Neural progenitor cell (in vitro differentiated cells): ENCODE measurements around the gene PGAP1. TPM values are rescaled to one million over a fixed set of nuclear protein-coding genes. Genes with fewer than 3 reads are reported as not detected.

Experiments
- DNase-seq: peaks from one replicate; pipeline ENCODE4 v3.0.0-alpha.2; 2016; ENCODE audit warnings: low spot score
- H2AFZ ChIP-seq: fragments of 200-600 bp; sonication (generic); replicated peaks from 2 replicates; pipeline ENCODE4 v1.6.1; 2016; ENCODE audit warnings: antibody characterized with exemption
- H3F3A ChIP-seq: fragments of 200-600 bp; sonication (generic); 2 replicates; pipeline ENCODE4 v1.6.1; 2016; ENCODE audit warnings: antibody characterized with exemption, low read depth
- H3K27ac ChIP-seq: fragments of 200-600 bp; sonication (generic); 2 replicates; pipeline ENCODE4 v1.5.1; 2016; ENCODE audit warnings: mild to moderate bottlenecking
- H3K27me3 ChIP-seq: fragments of 200-600 bp; sonication (generic); 2 replicates; pipeline ENCODE4 v1.6.1; 2016; ENCODE audit warnings: mild to moderate bottlenecking, moderate library complexity
- H3K36me3 ChIP-seq: fragments of 200-600 bp; sonication (generic); 2 replicates; pipeline ENCODE4 v1.5.1; 2016
- H3K4me1 ChIP-seq: fragments of 200-600 bp; sonication (generic); 2 replicates; pipeline ENCODE4 v1.6.1; 2016; ENCODE audit warnings: mixed run types
- H3K4me2 ChIP-seq: fragments of 200-600 bp; sonication (generic); 2 replicates; pipeline ENCODE4 v1.6.1; 2016
- H3K4me3 ChIP-seq: fragments of 200-600 bp; sonication (generic); 2 replicates; pipeline ENCODE4 v1.5.1; 2016
- H3K79me2 ChIP-seq: fragments of 200-600 bp; sonication (generic); 2 replicates; pipeline ENCODE4 v1.6.1; 2016; ENCODE audit warnings: low read depth
- H3K9ac ChIP-seq: fragments of 200-600 bp; sonication (generic); 2 replicates; pipeline ENCODE4 v1.6.1; 2016
- H3K9me3 ChIP-seq: fragments of 200-600 bp; sonication (generic); 2 replicates; pipeline ENCODE4 v1.5.1; 2016; ENCODE audit warnings: low read depth
- H4K20me1 ChIP-seq: fragments of 200-600 bp; sonication (generic); 2 replicates; pipeline ENCODE4 v1.6.1; 2016; ENCODE audit warnings: low read depth
- H3K27ac Mint-ChIP-seq: 3 replicates; pipeline ENCODE4 v1.8.0; 2021; ENCODE audit warnings: mixed read lengths
- H3K27me3 Mint-ChIP-seq: 2 replicates; pipeline ENCODE4 v1.8.0; 2022; ENCODE audit warnings: low read depth, mild to moderate bottlenecking, inconsistent platforms, moderate library complexity, mixed read lengths; ENCODE audit not compliant: insufficient read depth
- H3K36me3 Mint-ChIP-seq: 3 replicates; pipeline ENCODE4 v1.8.0; 2021; ENCODE audit warnings: mixed read lengths
- H3K4me1 Mint-ChIP-seq: 3 replicates; pipeline ENCODE4 v1.8.0; 2021; ENCODE audit warnings: mixed read lengths
- H3K4me3 Mint-ChIP-seq: 3 replicates; pipeline ENCODE4 v1.8.0; 2021; ENCODE audit warnings: mild to moderate bottlenecking, moderate library complexity, mixed read lengths
- H3K9me3 Mint-ChIP-seq: 3 replicates; pipeline ENCODE4 v1.8.0; 2020; ENCODE audit warnings: mixed read lengths
- CTCF ChIP-seq: fragments of 200-600 bp; sonication (generic); IDR thresholded peaks from 2 replicates; pipeline ENCODE4 v1.5.1; 2017; ENCODE audit warnings: antibody characterized with exemption, mild to moderate bottlenecking
- EZH2 ChIP-seq: fragments of 200-600 bp; sonication (generic); IDR thresholded peaks from 2 replicates; pipeline ENCODE4 v1.6.1; 2017; ENCODE audit warnings: antibody characterized with exemption, mild to moderate bottlenecking, moderate library complexity
- EZH2phosphoT487 ChIP-seq: fragments of 200-600 bp; sonication (generic); IDR thresholded peaks from 2 replicates; pipeline ENCODE4 v1.6.1; 2017; ENCODE audit warnings: antibody characterized with exemption
- total RNA-seq: library from RNA; depleted of rRNA; stranded (reverse); fragments of >200 nt; gene quantifications from 2 replicates; pipeline ENCODE4 v1.2.3, GENCODE V29; 2015; ENCODE audit warnings: low replicate concordance

PGAP1 gene
- total RNA-seq, 1 donor from 2014 or later: 107 TPM

GRCh38 chr2:196934672-196935071 is 8.2 kb upstream of the PGAP1 start:
- no peak for DNase-seq
- Histone ChIP-seq H3K36me3 (no peaks in the 10 kb centered on the region), H3F3A (no peaks in the 10 kb centered on the region), H3K27ac (no peak overlapping the region), H3K27me3 (no peaks in the 10 kb centered on the region), H3K9me3 (no peaks in the 10 kb centered on the region), H3K4me2 (no peak overlapping the region), H2AFZ (no peak overlapping the region), H4K20me1 (no peaks in the 10 kb centered on the region), H3K79me2 (no peaks in the 10 kb centered on the region), H3K4me3 (no peak overlapping the region), H3K4me1 (peaks cover 20% of the 10 kb centered on the region), H3K9ac (no peak overlapping the region)
- no peak overlapping the region for H3K27ac Mint-ChIP-seq
- H3K4me3 Mint-ChIP-seq: no peak overlapping the region
- no peaks in the 10 kb centered on the region for H3K9me3 Mint-ChIP-seq
- H3K36me3 Mint-ChIP-seq: no peaks in the 10 kb centered on the region
- no peaks in the 10 kb centered on the region for H3K27me3 Mint-ChIP-seq
- TF ChIP-seq CTCF (no peak), EZH2phosphoT487 (no peak), EZH2 (no peak)
- peaks cover 4% of the 10 kb centered on the region for H3K4me1 Mint-ChIP-seq

- Histone ChIP-seq H3K27ac (no peak overlapping the region), H3K36me3 (no peaks in the 10 kb centered on the region), H4K20me1 (no peaks in the 10 kb centered on the region), H3K27me3 (no peaks in the 10 kb centered on the region), H3K9me3 (no peaks in the 10 kb centered on the region), H3K4me2 (no peak overlapping the region), H3K4me1 (peaks cover 30% of the 10 kb centered on the region), H3F3A (peaks cover 18% of the 10 kb centered on the region), H2AFZ (no peak overlapping the region), H3K4me3 (no peak overlapping the region), H3K79me2 (no peaks in the 10 kb centered on the region), H3K9ac (no peak overlapping the region)
- H3K4me3 Mint-ChIP-seq: no peak overlapping the region
- H3K36me3 Mint-ChIP-seq: no peaks in the 10 kb centered on the region
- H3K27ac Mint-ChIP-seq: no peak overlapping the region
- no peak for DNase-seq
- TF ChIP-seq EZH2phosphoT487: no peak
- TF ChIP-seq CTCF: no peak
- no peak for TF ChIP-seq EZH2
- H3K9me3 Mint-ChIP-seq: no peaks in the 10 kb centered on the region
- H3K4me1 Mint-ChIP-seq: peaks cover 12% of the 10 kb centered on the region
- H3K27me3 Mint-ChIP-seq: peaks cover 4% of the 10 kb centered on the region
Measured at GRCh38 chr2:196931555-196931954, 5.0 kb upstream of the PGAP1 start.

GRCh38 chr2:196927376-196928225 is 1.1 kb upstream of the PGAP1 start:
- Histone ChIP-seq H3K4me3 (peak overlapping the region; percentile 92), H3F3A (peaks cover 32% of the 10 kb centered on the region), H2AFZ (peak overlapping the region; percentile 63), H3K9me3 (no peaks in the 10 kb centered on the region), H3K27me3 (no peaks in the 10 kb centered on the region), H3K4me1 (peaks cover 26% of the 10 kb centered on the region), H3K4me2 (peak overlapping the region; percentile 89), H4K20me1 (peaks cover 21% of the 10 kb centered on the region), H3K27ac (peak overlapping the region; percentile 93), H3K36me3 (no peaks in the 10 kb centered on the region), H3K79me2 (peaks cover 38% of the 10 kb centered on the region), H3K9ac (no peak overlapping the region)
- Mint-ChIP-seq H3K27ac (peak overlapping the region; percentile 88), H3K4me1 (peaks cover 19% of the 10 kb centered on the region), H3K4me3 (peak overlapping the region; percentile 99), H3K36me3 (peaks cover 5% of the 10 kb centered on the region), H3K27me3 (peaks cover 7% of the 10 kb centered on the region), H3K9me3 (no peaks in the 10 kb centered on the region)
- TF ChIP-seq CTCF (no peak), EZH2 (no peak), EZH2phosphoT487 (no peak)
- DNase-seq: peak; percentile 45
